A549 treated with AZD2906 at 1 μM for 4 hours (cell line): ENCODE results near the gene P4HA3. TPM values are rescaled to one million over a fixed set of nuclear protein-coding genes. Genes with fewer than 3 reads are reported as not detected.

Experiments
- total RNA-seq: library from RNA; stranded (reverse); fragments of 200-300 nt; extraction: Qiagen RNA extraction; gene quantifications from 5 replicates; pipeline ENCODE4 v1.2.3, GENCODE V29; 2022

P4HA3 gene
- 38.3 to 57.4 TPM (median 50.5 TPM) in 5 replicates for total RNA-seq

DNA sequence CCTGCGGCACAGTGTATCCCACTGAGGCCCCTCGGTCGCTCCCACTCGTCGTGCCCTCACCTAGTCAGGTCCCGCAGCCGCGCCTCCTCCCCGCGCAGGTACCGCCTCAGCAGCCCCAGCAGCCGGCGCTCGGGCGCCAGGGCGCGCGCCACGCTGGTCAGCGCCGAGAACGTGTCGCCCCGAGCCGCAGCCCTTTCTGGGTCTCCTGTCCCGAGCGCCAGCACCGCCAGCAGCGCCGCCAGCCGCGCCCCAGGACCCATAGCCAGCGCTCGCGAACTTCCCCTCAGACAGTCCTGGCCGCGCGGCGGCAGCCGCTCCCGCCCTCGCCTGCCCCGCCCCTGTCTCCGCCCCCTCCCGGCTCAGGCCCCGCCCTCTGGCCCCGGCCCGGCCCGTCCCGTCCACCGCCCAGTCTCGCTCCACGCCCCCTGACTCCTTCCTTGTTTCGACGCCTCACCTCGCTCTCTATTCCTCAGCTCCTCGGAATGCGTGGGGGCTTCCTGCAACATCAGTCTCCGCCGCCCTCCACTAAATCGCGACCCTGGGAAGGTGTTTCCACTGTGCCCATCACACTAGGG, at the start of gene P4HA3:
P4HA3 (minus strand) TSS at position 289 of the 575 bp plus-strand sequence; CDS start at position 260, 29 bp downstream.

Other genes starting within 250 kb of the P4HA3 start
- gene C2CD3, start 140.6 kb downstream of the P4HA3 start, total RNA-seq, result 14.0 to 15.5 TPM (median 15.1 TPM) in 5 replicates
- gene PPME1, start 140.4 kb downstream of the P4HA3 start, total RNA-seq, result 49.5 to 53.8 TPM (median 52.8 TPM) in 5 replicates
- 10.4 to 17.2 TPM (median 15.9 TPM) in 5 replicates for gene PGM2L1, start 86.8 kb upstream of the P4HA3 start, total RNA-seq
- 0.05 TPM in 1 of 5 replicates, not detected in the others for gene KCNE3, start 155.9 kb upstream of the P4HA3 start, total RNA-seq
- gene LIPT2, start 182.1 kb upstream of the P4HA3 start, total RNA-seq, result 1.6 to 3.0 TPM (median 2.4 TPM) in 5 replicates